Fibroblast of lung (primary cell): Measurements from ENCODE around the gene PGPEP1. TPM values are rescaled to one million over a fixed set of nuclear protein-coding genes. Genes with fewer than 3 reads are reported as not detected.

Source experiments
- DNase-seq, 2 donors: peaks; one replicate each; pipeline versions ENCODE4 v3.0.0 to v3.0.0-alpha.2; 2010; ENCODE audit warnings: low read depth in 2 of 2
- H2AFZ ChIP-seq: 2 replicates; pipeline ENCODE4 v1.5.1; 2012; ENCODE audit warnings: low read length, control low read depth, inconsistent platforms
- H3K27ac ChIP-seq: 2 replicates; pipeline ENCODE4 v1.5.1; 2011; ENCODE audit warnings: low read length, control low read depth; ENCODE audit not compliant: insufficient read depth
- H3K27me3 ChIP-seq: 2 replicates; pipeline ENCODE4 v1.5.1; 2011; ENCODE audit warnings: mild to moderate bottlenecking, low read length; ENCODE audit not compliant: control insufficient read depth, insufficient read depth
- H3K36me3 ChIP-seq: 2 replicates; pipeline ENCODE4 v1.5.1; 2011; ENCODE audit warnings: low read length; ENCODE audit not compliant: control insufficient read depth, insufficient read depth
- H3K4me1 ChIP-seq: 2 replicates; pipeline ENCODE4 v1.5.1; 2011; ENCODE audit warnings: low read length; ENCODE audit not compliant: control insufficient read depth, insufficient read depth; ENCODE audit errors: extremely low read depth
- H3K4me2 ChIP-seq: 2 replicates; pipeline ENCODE4 v1.5.1; 2011; ENCODE audit warnings: low read length, control low read depth; ENCODE audit not compliant: insufficient read depth; ENCODE audit errors: extremely low read depth
- H3K4me3 ChIP-seq, 4 experiments: fragments of 200-600 bp in 1 of 4; sonication (generic) in 1 of 4; replicated peaks in 1 of 4; 2 replicates each; pipeline ENCODE4 v1.5.1; 2011 to 2016; ENCODE audit warnings: low read length in 4 of 4, low read depth in 3 of 4, mild to moderate bottlenecking in 3 of 4, control low read depth in 2 of 4, inconsistent platforms in 1 of 4, mixed read lengths in 1 of 4; ENCODE audit not compliant: insufficient read depth in 1 of 4; ENCODE audit errors: control extremely low read depth in 1 of 4
- H3K79me2 ChIP-seq: 2 replicates; pipeline ENCODE4 v1.5.1; 2012; ENCODE audit warnings: mild to moderate bottlenecking, low read length, inconsistent platforms; ENCODE audit not compliant: control insufficient read depth, insufficient read depth
- H3K9ac ChIP-seq: 2 replicates; pipeline ENCODE4 v1.5.1; 2011; ENCODE audit warnings: mild to moderate bottlenecking, low read length, control low read depth; ENCODE audit not compliant: insufficient read depth
- H3K9me3 ChIP-seq: 2 replicates; pipeline ENCODE4 v1.5.1; 2012; ENCODE audit warnings: low read depth, low read length; ENCODE audit not compliant: control insufficient read depth, insufficient read depth
- H4K20me1 ChIP-seq: 2 replicates; pipeline ENCODE4 v1.5.1; 2011; ENCODE audit warnings: low read length; ENCODE audit not compliant: control insufficient read depth, insufficient read depth; ENCODE audit errors: extremely low read depth
- EZH2 ChIP-seq: IDR thresholded peaks from 2 replicates; pipeline ENCODE4 v1.5.1; 2012; ENCODE audit warnings: low read length, control low read depth, mild to moderate bottlenecking; ENCODE audit errors: missing control alignments
- polyA plus RNA-seq, 2 donors: library from polyadenylated mRNA; depleted of rRNA in 1 of 2; stranded (reverse) in 1 of 2; unstranded in 1 of 2; fragments of >200 nt; gene quantifications; 2 replicates each; pipeline ENCODE4 v1.2.1, GENCODE V29; 2011 to 2012; ENCODE audit warnings: missing spikeins in 1 of 2
- total RNA-seq: library from RNA; depleted of rRNA; stranded (reverse); fragments of >200 nt; gene quantifications from 2 replicates; pipeline ENCODE4 v1.2.1, GENCODE V29; 2014
- TF ChIP-seq, protein P1 (sequence below), 2 donors: IDR thresholded peaks in 1 of 2; conservative IDR thresholded peaks in 1 of 2; 1 replicate in 1 of 2; 2 replicates in 1 of 2; pipeline ENCODE4 v1.5.1; 2011 to 2012; ENCODE audit warnings: low read length in 2 of 2, control low read depth in 1 of 2, inconsistent platforms in 1 of 2, low read depth in 1 of 2, mild to moderate bottlenecking in 1 of 2

PGPEP1 gene
- total and polyA plus RNA-seq, 2 donors (not counting 1 experiment from before 2014, with no cell fraction given): 17.0 to 78.8 TPM

DNA sequence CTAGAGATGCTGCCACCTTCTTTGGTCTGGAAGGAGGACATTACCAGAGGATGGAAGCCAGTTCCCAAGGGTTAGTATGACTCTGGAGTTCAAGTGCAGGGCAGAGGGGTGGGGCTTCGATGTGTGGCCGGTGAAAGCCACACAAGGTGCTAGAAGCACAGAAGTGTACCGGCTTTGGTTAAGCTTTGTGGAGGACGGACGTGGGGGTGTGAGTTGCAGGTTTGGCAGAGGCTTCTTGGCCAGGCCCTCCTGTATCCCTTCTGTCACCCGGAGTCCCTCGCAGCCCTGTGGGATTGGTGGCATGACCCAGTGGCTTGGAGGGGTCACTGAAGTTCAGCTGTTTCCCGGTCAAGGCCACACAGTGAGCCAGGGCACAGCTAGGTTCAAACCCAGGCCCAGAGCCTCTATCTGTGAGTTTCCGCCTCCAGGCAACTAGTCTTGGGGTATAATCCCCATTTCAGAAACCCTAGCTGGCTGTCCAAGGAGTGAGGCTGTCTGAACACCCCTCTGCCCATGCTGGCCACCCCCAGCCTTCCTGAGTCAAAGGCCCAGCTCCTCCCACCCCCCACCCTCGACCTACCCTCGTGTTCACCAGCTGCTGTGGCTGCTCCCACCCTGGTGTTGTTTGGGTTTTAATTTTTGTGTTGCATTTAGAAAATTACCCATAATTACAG is 74.2 kb downstream of the PGPEP1 start:
- Histone ChIP-seq H3K36me3 (no peaks in the 10 kb centered on the region), H3K27me3 (no peaks in the 10 kb centered on the region), H3K4me1 (peaks cover 36% of the 10 kb centered on the region), H3K4me3 (peak overlapping the region in 3 of 4 experiments; percentile 19 to 54 (median 24)), H3K9me3 (no peaks in the 10 kb centered on the region), H4K20me1 (no peaks in the 10 kb centered on the region), H2AFZ (no peak overlapping the region), H3K79me2 (peaks cover 1% of the 10 kb centered on the region), H3K4me2 (peak overlapping the region; percentile 88), H3K27ac (peak overlapping the region; percentile 99), H3K9ac (peak overlapping the region; percentile 21)
- TF ChIP-seq EZH2: no peak
- TF ChIP-seq, protein P1, sequence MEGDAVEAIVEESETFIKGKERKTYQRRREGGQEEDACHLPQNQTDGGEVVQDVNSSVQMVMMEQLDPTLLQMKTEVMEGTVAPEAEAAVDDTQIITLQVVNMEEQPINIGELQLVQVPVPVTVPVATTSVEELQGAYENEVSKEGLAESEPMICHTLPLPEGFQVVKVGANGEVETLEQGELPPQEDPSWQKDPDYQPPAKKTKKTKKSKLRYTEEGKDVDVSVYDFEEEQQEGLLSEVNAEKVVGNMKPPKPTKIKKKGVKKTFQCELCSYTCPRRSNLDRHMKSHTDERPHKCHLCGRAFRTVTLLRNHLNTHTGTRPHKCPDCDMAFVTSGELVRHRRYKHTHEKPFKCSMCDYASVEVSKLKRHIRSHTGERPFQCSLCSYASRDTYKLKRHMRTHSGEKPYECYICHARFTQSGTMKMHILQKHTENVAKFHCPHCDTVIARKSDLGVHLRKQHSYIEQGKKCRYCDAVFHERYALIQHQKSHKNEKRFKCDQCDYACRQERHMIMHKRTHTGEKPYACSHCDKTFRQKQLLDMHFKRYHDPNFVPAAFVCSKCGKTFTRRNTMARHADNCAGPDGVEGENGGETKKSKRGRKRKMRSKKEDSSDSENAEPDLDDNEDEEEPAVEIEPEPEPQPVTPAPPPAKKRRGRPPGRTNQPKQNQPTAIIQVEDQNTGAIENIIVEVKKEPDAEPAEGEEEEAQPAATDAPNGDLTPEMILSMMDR (conservative IDR thresholded peaks at IDR 0.05 in 1 of 2, IDR thresholded peaks at IDR 0.05 in 1 of 2; ENCODE audit: low read depth in 1 of 2, low read length in 2 of 2): no peak
- no peak for DNase-seq

DNA sequence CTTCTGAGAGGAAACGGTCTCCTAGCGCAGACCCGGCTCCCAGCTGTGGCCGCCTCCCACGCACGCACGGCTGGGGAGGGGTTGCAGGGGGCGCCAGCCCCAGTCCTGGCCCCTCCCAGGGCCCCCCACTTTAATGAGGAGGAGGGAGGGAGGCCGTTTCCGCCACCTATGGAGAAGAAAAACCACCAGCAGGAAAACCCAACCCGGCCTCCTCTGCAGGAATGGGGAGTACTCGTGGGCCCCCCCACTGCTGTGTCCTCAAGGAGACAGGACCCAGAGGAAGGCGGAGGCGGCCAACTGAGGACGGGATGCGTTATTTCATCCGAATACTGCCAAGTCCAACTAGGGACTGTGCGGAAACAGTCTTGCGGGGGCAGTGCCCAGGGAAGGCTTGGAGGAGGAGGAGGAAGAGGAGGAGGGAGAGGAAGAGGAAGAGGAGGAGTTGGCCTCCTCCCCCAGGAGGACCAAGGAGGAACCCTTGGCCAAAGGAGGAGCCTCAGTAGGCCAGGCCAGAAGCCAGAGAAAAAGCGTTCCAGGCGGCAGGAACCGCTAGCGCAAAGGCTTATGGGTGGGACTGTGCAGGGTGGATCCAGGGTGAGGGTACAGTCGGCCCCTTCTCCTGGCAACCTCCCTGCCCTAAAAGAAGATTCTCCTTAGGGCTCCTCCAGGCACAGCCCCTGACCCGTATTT is 74.9 kb downstream of the PGPEP1 start:
- TF ChIP-seq, protein P1 (conservative IDR thresholded peaks at IDR 0.05 in 1 of 2, IDR thresholded peaks at IDR 0.05 in 1 of 2; ENCODE audit: low read depth in 1 of 2, low read length in 2 of 2): no peak
- no peak for TF ChIP-seq EZH2
- H3K9me3 ChIP-seq: no peaks in the 10 kb centered on the region
- H3K79me2 ChIP-seq: peaks cover 8% of the 10 kb centered on the region
- peak overlapping the region; percentile 88 for H3K4me2 ChIP-seq
- peak overlapping the region; percentile 21 for H3K9ac ChIP-seq
- peaks cover 36% of the 10 kb centered on the region for H3K4me1 ChIP-seq
- DNase-seq: peak; percentile 59 to 65
- no peaks in the 10 kb centered on the region for H3K27me3 ChIP-seq
- H2AFZ ChIP-seq: peak overlapping the region; percentile 36
- no peaks in the 10 kb centered on the region for H3K36me3 ChIP-seq
- H4K20me1 ChIP-seq: no peaks in the 10 kb centered on the region
- H3K4me3 ChIP-seq: peak overlapping the region; percentile 2 to 54 (median 22)
- H3K27ac ChIP-seq: peak overlapping the region; percentile 99

DNA sequence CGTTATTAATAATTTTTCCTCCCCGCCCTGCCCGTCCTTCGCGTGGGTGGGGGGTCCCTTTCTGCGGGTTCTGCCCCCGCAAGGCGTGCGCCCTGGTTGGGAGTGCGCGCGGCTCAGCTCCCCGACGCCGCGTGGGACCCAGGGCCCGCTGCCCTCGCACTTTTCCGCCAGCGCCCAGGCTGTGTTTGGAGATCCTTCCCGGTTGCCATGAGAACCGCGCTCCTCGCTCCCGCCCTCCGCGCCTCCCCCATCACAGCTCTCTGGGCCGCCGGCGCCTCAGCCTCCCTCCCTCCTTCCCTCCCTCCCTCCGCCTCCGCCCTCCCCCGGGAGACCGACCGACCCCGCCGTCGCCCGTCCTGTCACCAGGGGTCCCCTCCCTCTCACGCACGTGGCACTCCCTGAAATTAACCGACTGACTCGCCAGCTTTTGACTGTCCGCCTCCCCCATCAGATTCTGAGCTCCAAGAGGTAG is 76.4 kb downstream of the PGPEP1 start:
- Histone ChIP-seq H3K27ac (peak overlapping the region; percentile 99), H3K9me3 (no peaks in the 10 kb centered on the region), H3K36me3 (no peaks in the 10 kb centered on the region), H3K79me2 (peaks cover 21% of the 10 kb centered on the region), H2AFZ (no peak overlapping the region), H3K27me3 (no peaks in the 10 kb centered on the region), H3K4me3 (peak overlapping the region; percentile 16 to 51 (median 38)), H3K9ac (peak overlapping the region; percentile 91), H3K4me2 (peak overlapping the region; percentile 72), H3K4me1 (peaks cover 41% of the 10 kb centered on the region), H4K20me1 (no peaks in the 10 kb centered on the region)
- TF ChIP-seq, protein P1 (conservative IDR thresholded peaks at IDR 0.05 in 1 of 2, IDR thresholded peaks at IDR 0.05 in 1 of 2; ENCODE audit: low read depth in 1 of 2, low read length in 2 of 2): no peak
- DNase-seq: peak; percentile 83 to 85
